GM04503 (cell line): ENCODE measurements around the gene PPP2R1B.
"Not testable (repeated sequence)": the region's sequence is repeated elsewhere in the genome, so short reads cannot be mapped to it uniquely, and the experiment has no call there.

Experiments
- DNase-seq: peaks from one replicate; pipeline ENCODE4 v3.0.0-alpha.2; 2012; ENCODE audit warnings: low read depth

Gene PPP2R1B

DNA sequence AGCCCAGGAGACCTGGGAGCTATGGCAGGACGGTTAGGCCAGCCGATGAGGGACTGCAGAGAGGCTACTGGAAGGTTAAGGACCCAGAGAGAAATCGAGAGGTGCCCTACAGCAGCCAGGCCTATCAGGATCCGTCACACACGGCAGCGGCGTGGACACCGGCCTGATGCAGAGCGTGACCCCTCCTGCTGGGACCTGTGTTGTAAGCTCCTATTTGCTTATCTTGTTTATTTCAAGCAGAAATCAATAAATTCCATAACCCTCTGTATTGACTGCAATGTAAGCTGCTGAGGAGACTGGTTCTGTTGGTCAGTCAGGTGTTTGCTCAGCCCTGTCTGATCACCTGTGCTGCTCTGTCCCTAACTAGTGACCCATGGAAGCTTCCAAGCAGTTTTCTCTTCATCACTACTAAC lies 39.9 kb downstream of the PPP2R1B start:
- no peak for DNase-seq

DNA sequence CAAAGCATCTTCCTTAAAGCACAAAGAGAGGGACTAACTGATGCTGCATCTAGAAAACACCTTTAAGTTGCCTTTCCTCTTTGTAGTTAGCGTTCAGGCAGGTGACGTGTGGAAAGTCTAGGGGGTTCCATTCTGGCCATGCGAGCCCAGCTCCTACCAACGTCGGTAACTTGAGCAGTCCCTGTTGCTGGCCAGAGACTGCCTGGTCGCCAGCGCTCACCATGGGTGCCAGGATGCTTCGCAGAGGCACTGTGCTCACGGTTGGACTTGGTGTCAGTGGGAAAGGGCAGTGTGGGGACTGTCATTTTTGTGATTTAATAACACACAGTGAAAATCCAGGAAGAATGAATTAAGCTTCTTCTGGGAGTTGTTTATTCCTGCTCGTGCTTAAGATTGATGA lies 40.6 kb downstream of the PPP2R1B start:
- DNase-seq = no peak

DNA sequence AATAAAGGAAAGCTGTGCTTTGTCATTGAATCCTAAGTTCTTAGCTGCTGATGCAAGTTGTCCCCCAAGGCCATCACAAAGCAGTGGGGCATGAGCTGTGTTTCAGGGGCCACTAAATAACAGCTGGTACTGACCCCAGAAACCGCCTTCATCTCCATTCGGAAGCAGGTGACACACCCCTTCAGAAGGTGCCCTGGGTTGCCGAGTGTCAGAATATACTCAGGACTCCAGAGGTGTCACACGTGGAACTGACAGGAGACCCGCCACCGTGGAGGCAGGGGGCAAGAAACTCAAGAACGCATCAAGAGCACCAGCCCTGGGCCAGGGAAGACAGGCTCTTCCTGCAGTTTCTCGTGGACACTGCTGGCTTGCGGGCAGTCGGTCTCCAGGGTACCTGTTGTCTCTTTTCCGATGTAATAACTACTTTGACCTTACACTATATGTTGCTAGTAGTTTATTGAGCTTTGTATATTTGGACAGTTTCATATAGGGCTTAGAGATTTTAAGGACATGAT lies 41.5 kb downstream of the PPP2R1B start:
- no peak for DNase-seq

DNA sequence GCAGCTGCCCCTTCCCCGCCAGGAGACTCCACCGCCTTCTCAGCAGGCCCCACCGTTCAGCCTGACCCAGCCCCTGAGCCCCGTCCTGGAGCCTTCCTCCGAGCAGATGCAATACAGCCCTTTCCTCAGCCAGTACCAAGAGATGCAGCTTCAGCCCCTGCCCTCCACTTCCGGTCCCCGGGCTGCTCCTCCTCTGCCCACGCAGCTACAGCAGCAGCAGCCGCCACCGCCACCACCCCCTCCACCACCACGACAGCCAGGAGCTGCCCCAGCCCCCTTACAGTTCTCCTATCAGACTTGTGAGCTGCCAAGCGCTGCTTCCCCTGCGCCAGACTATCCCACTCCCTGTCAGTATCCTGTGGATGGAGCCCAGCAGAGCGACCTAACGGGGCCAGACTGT lies 42.6 kb downstream of the PPP2R1B start:
- DNase-seq = no peak

DNA sequence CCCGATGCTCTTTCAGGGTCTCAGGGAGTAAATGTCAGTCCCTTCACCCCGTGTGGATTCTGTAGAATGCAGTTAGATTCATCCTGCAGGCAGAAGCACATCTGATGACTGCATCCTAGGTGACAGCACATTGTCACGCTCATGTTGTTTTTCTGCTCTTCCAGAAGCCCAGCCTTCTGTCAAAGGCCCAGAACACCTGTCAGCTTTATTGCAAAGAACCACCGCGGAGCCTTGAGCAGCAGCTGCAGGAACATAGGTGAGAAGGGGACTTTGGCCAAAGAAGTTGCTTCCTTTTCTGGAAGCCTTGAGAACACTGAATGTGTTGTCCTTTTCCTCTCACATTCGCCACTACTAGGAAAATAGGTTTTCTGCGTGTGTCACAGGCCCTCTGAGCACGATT lies 43.7 kb downstream of the PPP2R1B start:
- DNase-seq = no peak

DNA sequence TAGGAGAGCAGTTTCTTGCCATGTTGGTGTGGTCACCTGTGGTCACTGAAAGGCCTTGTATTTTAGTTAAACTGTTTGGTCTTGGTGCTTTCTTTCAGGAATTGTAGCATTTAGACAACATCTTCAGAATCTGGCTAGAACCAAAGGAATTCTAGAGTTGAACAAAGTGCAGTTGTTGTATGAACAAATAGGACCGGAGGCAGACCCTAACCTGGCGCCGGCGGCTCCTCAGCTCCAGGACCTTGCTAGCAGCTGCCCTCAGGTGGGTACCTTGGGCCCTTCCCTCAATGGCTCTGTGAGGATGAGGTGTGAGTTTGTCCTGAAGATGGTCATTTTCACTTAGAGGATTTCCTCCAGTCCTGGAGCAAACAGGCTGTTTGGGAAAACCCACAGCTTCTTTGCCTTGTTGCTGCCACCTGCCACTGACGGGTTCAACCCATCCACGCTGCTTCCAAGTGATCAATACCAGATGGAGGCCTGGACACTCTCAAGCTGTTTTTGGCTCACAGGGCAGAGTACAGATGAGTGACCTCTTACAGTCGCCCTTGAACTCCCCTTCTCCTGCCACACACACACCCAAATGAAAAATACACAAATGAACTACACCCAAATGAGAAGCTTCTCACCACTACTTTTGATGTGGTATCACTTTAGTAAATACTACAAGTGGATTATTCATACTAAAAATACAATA lies 45.2 kb downstream of the PPP2R1B start:
- DNase-seq = no peak

DNA sequence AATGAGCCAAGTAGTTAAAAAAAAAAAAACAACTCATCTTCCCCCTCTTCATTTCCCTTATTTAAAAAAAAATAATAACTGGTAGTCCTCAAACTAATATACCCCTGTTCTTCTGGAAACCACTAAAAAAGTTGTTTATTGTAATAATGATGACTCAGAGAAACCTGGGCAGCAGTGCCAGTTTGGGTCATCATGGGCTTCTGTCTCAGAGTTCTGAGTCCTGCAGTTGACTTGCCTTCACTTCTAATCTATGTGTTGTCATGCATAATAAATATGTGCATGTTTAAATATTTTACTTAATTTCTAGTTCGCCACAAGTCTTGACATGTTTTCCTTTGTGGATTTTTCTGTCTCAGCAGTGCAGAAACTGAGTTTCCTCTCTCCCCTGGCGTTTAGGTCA lies 46.8 kb downstream of the PPP2R1B start:
- no peak for DNase-seq

DNA sequence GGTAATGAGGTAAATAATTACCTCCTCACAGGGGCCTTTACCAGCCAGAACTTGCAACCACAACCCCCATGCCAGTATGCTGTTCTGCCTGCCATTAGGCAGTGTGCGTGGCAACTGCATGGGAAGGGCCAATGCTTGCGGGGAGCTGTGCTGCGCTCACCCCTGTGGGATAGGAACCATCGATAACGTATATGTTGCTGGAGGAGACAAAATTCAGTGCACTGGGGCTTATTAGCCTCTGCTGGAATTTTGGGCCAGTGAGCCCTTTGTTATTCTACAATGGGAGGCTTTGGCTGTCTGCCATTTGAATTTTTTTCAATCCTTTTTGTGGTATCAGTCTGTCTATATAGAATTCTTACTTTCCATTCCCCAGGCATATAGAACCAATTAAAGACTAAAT lies 47.3 kb downstream of the PPP2R1B start:
- no peak for DNase-seq

DNA sequence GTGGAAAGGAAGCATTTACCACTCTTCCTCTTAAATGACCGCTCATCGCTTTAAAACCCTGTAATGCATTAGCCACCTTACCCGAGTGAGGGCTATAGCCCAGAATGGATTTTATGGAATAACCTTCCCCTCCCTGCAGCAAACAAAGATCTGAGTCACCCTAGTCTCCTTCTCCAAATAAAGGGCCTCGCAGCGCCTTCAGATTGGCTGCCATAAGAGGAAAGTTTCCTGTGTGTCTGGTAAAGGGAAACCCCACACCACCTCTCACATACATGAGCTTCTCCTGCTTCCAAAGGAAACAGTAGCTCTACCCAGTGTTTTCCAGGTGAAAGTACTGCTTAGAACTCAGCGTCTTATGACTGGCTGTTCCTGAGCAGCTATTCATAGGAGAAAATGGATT lies 47.8 kb downstream of the PPP2R1B start:
- no peak for DNase-seq

DNA sequence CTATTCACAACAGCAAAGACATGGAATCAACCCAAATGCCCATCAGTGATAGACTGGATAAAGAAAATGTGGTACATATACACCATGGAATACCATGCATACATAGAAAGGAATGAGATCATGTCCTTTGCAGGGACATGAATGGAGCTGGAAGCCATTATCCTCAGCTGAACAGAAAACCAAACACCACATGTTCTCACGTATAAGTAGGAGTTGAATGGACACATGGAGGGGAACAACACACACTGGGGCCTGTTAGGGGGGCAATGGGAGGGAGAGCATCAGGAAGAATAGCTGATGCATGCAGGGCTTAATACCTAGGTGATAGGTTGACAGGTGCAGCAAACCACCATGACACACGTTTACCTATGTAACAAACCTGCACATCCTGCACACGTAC lies 48.5 kb downstream of the PPP2R1B start:
- not testable (repeated sequence) for DNase-seq

DNA sequence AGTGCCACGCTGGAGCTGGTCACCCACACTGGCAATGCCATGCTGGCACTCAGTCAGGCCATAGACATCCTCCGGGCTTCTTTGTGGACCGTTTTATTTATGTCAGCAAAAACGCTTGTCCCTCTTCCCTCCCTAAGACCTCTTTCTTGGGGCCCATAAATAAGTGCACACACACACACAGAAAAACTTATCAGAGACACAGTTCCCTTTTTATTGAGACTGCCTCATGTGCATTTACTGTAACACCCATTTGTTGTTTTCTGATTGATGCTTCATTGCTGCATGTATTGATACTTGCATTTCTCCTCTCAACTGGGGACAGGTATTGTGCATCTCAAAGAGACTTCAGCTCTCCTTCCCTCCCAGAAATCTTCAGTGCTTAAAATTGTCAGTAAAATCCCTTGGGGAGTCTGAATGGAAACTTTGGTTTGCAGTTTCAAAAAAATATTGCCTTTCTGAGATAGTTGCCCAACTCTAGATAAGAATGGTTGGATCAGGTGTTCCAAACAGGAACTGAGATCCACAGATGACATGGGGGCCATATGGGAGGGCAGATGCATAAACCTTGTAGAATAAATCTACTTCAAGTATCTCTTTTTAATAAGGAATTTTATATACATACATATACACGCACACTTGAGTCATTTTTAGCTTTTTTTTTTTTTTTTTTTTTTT lies 50.9 kb downstream of the PPP2R1B start:
- no peak for DNase-seq

DNA sequence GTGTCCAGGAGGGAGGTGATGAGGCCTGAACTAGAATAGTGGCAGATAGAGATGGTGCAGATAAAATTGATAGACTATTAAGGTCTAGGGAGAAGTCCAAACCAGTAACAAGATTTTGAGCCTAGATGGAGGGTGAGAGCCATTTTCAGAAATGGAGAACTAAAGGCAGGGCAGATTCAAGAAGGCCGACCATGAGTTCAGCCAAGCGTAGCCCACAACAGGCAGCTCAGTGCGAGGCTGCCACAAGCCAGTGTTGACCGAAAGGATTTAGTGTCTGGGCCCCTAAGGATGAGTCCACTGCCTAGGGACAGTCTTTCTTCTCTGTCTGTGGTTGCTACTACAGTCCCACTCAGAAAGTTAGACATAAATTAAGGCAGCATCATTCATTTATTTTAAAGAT lies 51.7 kb downstream of the PPP2R1B start:
- DNase-seq = no peak

DNA sequence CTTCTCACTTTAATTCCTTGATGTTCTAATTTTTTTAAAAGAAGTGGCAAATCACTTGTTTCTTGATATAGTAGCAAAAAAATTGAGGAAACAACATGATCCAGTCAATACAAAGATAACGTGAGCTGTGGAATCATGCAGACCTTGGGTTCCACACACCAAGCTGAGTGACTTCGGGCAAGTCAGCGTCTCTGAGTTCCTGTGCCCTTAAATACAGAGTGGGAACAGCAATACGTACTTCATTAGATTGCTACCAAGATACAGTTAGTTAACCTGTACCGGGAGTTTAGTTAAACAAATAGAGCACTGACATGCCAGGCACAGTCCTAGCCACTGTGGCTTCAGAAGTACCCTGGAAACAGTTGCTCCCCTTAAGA lies 58.5 kb downstream of the PPP2R1B start:
- DNase-seq = no peak

DNA sequence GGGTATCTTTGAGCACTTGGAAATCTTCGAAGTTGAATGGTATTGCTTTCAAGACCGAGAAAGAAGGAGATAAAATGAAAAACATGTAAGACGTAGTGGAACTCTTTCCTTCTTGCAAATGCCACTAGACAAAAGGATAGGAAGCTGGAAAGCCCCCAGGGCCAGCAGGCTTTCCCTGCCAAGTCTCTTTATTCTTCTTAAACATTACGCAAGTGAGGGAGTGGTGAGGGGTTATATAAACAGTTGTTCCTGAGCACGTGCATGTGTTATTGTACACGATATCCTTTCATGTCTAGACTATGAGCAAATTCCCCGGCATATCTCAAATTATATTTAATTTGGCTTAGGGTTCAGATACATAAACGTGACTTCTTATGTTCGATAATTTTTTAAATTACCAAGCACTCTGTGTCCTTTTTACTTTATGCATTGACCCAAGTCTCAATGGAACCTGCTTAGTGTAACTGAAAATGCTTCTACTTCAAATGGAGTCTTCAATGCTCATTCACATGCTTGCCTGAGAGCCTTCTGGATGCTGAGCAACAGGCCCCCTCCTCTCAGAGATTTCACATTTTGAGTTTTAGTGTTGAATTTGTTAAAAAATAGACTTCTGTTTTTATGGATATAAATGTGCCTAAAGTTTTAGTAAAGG lies 59.0 kb downstream of the PPP2R1B start:
- no peak for DNase-seq

DNA sequence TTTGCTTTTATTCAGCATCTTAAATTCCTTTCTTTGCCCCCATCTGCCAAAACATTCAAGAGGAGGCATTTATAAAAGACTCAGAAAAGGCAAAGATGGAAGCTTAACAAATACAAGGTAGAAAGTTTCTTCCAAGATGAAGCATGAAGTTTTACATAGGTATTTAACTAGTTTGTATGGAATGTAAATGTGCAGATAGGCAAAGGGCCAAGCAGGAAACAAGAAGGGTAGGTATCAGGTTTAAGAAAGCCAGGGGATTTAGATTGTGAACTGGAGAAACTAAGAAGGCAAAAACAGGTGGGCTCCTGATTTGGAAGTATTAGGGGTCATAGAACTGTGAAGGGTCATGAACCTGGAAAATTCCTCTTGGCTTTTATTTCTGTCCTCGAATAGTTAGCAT lies 62.6 kb downstream of the PPP2R1B start:
- no peak for DNase-seq

DNA sequence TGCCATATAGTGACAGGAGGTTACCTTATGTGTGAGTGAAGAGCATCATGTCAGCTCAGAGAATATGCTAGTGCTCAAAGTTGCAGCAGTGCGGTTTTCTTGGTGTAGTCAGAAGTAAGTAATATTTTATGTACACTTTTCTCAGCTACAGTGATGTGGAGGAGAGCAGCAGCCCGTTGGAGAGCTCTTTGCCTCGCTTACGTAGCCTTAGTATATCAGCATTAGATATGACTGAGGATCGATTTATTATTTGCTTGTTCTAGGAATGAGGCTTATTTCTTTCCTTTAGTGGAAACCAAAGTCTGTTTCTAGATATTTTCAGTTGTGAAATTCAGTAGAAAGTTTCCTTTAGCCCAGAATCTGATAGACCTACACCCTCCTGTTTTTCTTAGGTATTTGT lies 63.6 kb downstream of the PPP2R1B start:
- no peak for DNase-seq

DNA sequence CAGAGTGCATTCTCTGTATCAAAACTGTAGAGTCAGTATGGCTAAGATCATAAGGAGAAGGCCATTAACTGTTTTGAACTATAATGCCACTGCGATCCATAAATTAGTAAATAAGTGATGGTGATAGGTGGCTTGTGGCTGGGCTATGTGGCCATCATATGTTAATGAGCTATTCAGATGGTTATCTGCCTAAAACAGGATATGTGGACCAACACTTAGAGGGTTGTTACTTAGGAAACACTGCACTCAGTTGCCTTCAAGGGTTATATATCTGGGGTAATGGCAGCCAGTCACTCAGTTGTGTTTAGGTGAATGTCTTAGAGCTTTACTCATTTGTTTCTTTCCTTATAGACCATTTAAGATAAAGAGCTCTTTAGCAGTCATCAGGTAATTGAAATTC lies 66.0 kb downstream of the PPP2R1B start:
- DNase-seq = no peak

DNA sequence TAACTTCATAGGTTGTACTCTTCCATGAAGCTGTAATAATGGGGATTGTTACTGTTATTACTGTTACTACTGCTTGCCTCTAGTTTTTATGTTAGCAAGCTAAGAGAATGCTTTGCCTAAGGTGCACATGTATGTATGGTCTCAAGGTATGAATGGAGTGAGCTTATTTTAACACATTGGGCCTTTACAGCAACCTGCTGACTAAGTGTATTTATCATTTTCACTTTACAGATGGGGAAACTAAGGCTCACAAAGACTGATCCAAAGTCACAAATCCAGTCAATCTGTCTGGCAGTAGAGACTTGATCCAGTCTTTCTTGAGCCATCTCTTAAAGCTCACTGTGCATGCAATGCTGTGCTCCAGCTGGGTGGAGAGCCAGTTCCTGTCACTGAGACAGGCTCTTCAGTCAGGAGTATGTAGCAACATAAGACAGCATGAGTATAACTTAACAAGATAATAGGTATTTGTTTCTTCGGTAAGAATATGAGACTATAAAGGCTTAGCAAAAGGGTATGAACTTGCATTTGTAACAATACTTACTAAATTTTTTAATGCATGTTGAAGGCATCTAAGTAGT lies 66.5 kb downstream of the PPP2R1B start:
- no peak for DNase-seq

DNA sequence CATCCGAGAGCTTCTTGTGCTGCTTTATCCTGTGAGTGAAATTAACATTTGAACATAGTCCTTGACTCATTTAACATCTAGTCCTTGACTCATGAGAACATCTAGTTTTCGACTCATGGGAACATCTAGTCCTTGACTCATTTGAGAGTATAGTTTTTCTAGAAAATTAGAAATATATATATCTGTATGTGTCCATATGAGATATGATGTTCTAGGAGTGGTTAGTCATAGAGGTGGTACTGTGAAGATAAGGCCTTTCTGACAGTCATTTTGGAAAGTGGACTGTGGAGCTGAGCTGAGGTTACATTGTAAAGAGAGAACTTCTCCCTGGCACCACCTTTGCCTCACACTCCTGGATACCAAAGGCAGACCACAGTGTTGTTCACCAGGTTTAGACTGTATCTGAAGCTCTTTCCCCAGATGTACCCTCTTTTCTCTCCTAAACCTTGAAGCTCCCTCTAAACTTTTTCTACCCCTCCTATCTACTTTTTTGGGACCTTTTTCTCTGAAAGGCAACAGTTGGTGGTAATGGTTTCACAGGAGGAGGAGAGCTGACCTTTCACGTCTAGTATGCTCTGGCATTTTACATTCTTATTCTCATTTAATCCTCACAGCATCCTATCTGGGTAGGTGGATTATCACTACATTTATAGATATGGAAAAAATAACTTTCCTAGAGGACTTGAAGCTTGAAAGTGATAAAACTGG lies 67.2 kb downstream of the PPP2R1B start:
- no peak for DNase-seq

DNA sequence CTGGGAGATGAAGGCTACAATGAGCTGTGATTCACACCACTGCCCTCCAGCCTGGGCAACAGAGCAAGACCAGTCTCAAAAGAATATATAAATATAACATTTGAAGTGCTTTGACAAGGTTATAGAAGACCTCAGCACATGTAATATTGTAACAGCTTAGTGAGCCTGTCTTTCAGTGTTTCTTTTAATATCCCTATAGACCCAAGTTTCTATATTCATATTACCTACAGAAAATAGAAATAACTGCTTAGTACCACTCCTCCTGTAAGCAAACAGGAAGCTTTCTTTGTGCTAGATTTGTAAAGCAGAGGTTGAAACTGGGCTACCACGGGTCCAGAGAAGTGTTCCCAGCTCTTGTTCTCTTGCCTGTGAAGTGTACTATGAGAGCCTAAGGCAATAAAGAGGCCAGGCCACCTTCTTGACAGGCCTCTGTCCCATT lies 68.2 kb downstream of the PPP2R1B start:
- DNase-seq = no peak

DNA sequence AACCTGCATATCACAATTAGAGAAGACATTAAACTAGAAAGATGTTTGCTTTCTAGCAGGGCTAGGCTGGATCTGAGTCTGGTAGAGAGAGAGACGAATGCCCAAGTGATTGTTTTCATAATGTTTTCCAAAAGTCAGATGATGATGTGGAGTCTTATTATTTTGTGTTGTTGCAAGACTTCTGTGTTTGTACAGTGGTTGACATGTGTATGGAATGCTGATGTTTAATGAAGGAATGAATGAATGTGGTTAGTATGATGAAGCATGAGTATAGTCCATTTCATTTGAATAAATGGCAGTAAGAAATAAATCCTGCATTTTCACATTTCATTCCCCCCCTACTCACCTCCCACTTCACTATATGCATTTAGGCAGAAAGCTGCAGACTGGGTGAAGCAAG lies 69.6 kb downstream of the PPP2R1B start:
- DNase-seq = peak; percentile 31

DNA sequence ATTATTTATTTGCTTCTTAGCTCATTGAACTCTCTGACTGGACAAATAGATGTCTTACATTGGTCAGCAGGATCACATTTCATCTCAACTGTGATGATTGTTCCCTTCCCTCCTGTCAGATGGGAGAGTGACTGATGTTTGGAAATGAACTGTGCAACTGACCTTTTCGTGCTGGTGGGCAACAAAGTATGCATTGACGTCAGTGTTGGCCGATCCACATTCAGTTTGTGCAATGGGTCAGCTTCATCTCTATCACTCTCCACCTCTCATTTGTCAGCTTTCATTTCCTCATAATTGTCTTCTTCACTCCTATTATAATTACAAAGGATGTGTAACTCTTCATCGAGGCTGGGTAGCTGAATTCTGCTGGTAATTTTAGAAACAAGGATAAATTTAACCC lies 71.3 kb downstream of the PPP2R1B start:
- peak; percentile 31 for DNase-seq
